Measurements from ENCODE around the gene PDGFRB.

DNA sequence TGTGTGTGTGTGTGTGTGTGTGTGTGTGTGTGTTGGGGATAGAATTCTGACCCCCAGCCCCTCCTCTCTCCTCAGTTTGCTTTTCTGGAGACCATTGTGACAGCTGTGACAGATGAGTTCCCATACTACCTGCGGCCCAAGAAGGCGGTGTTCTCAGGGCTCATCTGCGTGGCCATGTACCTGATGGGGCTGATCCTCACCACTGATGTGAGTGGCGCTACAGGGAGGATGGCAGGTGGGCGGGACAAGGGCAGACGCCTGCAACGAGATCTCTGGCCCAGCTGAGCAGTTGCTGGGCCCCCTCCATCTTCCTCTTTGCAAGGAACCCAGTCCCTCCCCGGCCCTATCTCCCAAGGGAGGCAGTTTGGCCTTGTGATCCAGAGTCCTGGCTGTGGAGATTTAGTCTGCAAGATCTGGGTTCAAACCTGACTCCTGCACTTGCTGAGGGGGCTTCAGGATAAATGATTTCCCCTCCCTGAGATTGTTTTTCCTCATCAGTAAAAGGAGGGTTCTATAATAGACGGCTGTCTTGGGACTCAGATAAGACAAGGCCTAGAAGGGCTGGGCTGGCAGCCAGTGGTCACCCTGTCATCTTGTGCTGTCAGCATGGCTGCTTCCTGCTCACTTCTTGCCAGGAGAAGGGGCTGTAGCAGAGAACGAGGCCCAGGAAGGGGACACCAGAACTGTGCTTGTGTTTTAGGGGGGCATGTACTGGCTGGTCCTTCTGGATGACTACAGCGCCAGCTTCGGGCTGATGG is 48.4 kb upstream of the PDGFRB start:
- TF ChIP-seq, protein P1, sequence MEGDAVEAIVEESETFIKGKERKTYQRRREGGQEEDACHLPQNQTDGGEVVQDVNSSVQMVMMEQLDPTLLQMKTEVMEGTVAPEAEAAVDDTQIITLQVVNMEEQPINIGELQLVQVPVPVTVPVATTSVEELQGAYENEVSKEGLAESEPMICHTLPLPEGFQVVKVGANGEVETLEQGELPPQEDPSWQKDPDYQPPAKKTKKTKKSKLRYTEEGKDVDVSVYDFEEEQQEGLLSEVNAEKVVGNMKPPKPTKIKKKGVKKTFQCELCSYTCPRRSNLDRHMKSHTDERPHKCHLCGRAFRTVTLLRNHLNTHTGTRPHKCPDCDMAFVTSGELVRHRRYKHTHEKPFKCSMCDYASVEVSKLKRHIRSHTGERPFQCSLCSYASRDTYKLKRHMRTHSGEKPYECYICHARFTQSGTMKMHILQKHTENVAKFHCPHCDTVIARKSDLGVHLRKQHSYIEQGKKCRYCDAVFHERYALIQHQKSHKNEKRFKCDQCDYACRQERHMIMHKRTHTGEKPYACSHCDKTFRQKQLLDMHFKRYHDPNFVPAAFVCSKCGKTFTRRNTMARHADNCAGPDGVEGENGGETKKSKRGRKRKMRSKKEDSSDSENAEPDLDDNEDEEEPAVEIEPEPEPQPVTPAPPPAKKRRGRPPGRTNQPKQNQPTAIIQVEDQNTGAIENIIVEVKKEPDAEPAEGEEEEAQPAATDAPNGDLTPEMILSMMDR (tag by site-specific recombination; IDR thresholded peaks at IDR 0.05): no peak
- no peak for TF ChIP-seq GLI4 (tag by site-specific recombination; IDR thresholded peaks at IDR 0.05)
- TF ChIP-seq, protein P2, sequence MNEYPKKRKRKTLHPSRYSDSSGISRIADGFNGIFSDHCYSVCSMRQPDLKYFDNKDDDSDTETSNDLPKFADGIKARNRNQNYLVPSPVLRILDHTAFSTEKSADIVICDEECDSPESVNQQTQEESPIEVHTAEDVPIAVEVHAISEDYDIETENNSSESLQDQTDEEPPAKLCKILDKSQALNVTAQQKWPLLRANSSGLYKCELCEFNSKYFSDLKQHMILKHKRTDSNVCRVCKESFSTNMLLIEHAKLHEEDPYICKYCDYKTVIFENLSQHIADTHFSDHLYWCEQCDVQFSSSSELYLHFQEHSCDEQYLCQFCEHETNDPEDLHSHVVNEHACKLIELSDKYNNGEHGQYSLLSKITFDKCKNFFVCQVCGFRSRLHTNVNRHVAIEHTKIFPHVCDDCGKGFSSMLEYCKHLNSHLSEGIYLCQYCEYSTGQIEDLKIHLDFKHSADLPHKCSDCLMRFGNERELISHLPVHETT (tag by site-specific recombination; IDR thresholded peaks at IDR 0.05): no peak
- TF ChIP-seq MYNN (tag by site-specific recombination; IDR thresholded peaks at IDR 0.05; ENCODE audit: borderline replicate concordance): no peak
- no peak for TF ChIP-seq ZNF404 (tag by site-specific recombination; IDR thresholded peaks at IDR 0.05)

All from HEK293 (cell line).